ENCODE results near the gene NEURL1.

Gene NEURL1

GRCh38 chr10:103564776-103565520 lies 71.4 kb downstream of the NEURL1 start:
- DNase-seq (ENCODE audit: low read depth), result no peak

DNA sequence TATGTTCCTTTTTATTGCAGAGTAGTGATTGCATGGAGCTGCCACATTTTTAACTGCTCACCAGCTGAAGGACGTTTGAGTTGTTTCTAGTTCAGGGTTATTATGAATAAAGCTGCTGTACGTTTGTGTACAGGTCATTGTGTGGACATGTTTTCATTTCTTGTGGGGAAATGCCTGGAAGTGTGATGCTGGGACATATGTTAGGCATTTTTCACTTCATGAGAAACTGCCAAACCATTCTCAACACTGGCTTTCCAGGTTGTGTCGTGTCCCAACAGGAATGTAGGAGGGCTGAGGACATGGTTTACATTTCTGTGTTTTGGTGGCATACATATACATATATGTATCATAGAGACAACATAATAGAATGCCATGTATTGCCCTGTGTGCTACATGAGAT lies 73.0 kb downstream of the NEURL1 start:
- DNase-seq (ENCODE audit: low read depth), result no peak

GRCh38 chr10:103568505-103568904 lies 75.0 kb downstream of the NEURL1 start:
- no peak for DNase-seq (ENCODE audit: low read depth)

DNA sequence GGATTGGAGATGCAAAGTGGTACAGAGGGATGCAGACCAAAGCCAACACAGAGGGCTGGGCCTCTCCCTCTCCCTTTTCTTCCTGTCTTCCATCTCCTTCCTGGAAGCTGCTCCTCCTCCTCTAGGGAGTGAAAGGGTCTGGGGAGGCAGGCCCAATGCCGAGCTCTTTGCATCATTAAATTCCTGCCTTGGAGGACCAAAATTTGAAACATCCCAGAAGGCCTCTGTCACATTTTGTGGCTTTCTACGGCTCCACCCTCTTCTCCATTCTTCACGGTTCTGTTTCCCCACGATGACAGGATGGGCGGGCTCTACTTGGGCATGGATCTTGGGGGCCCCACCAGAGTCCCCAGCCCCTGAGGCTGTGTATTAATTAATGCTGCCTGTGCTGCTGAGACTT lies 76.4 kb downstream of the NEURL1 start:
- DNase-seq (ENCODE audit: low read depth), result no peak

GRCh38 chr10:103570844-103571655 lies 77.5 kb downstream of the NEURL1 start:
- no peak for DNase-seq (ENCODE audit: low read depth)

- DNase-seq (ENCODE audit: low read depth), result no peak
These were observed 78.1 kb downstream of the NEURL1 start for GRCh38 chr10:103571656-103571975.

- DNase-seq (ENCODE audit: low read depth), result no peak
These were observed 79.1 kb downstream of the NEURL1 start for GRCh38 chr10:103572347-103573204.

DNA sequence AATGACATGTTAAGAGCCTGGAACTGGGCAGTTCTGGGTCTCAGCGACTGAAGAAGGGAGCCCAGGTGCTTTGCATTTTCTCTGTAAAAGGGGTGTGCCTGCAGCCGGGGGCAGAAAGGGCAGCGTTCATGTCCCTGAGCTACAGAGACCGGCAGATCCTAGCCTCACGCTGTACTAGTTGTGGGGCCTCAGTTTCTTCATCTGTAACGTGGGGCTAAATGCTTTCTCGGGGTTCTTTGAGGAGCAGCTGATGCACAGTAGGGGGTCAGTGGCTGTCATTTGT lies 79.6 kb downstream of the NEURL1 start:
- DNase-seq (ENCODE audit: low read depth), result no peak

- no peak for DNase-seq (ENCODE audit: low read depth)
These were observed 80.9 kb downstream of the NEURL1 start for GRCh38 chr10:103574097-103575061.

- DNase-seq (ENCODE audit: low read depth), result no peak
These were observed 82.0 kb downstream of the NEURL1 start for GRCh38 chr10:103575416-103576075.

GRCh38 chr10:103576076-103576471 lies 82.6 kb downstream of the NEURL1 start:
- DNase-seq (ENCODE audit: low read depth), result no peak

- DNase-seq (ENCODE audit: low read depth), result no peak
These were observed 83.4 kb downstream of the NEURL1 start for GRCh38 chr10:103576862-103577261.

- no peak for DNase-seq (ENCODE audit: low read depth)
These were observed 85.4 kb downstream of the NEURL1 start for GRCh38 chr10:103578782-103579382.

- no peak for DNase-seq (ENCODE audit: low read depth)
These were observed 86.5 kb downstream of the NEURL1 start for GRCh38 chr10:103580011-103580410.

GRCh38 chr10:103580430-103580829 lies 86.9 kb downstream of the NEURL1 start:
- no peak for DNase-seq (ENCODE audit: low read depth)

- DNase-seq (ENCODE audit: low read depth), result no peak
These were observed 88.0 kb downstream of the NEURL1 start for GRCh38 chr10:103581499-103581898.

- no peak for DNase-seq (ENCODE audit: low read depth)
These were observed 89.0 kb downstream of the NEURL1 start for GRCh38 chr10:103582331-103583123.

DNA sequence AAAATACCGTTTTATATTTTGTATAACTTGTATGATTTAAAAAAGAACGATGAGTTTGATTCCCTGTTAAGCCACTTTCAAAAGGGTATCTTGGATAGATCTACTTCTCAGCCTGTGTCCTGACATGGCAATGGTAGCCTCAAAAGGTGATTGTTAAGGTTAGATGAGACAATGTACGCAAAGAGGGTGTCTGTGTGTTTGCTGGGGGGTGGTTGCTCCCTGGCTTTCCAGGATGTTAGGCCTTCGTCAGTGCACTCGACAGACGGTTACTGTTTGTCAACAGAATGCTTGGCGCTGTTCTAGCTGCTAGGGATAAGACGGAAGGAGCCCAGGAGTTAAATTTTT lies 90.3 kb downstream of the NEURL1 start:
- no peak for DNase-seq (ENCODE audit: low read depth)

GRCh38 chr10:103584216-103585010 lies 90.9 kb downstream of the NEURL1 start:
- no peak for DNase-seq (ENCODE audit: low read depth)

All from HS-5 (cell line).